NCI-H524 treated with DMSO at 0.1 percent for 48 hours (cell line): ENCODE results near the gene GPANK1.
A peak's percentile ranks its signal among the peaks of the same experiment; 100 is the strongest.

Experiments
- DNase-seq: peaks from one replicate; lab custom pipeline; 2025; lab: John Stamatoyannopoulos, UW

GPANK1 gene

GRCh38 chr6:31639449-31639861, 25.3 kb downstream of the GPANK1 start:
- no peak for DNase-seq

GRCh38 chr6:31639043-31639442, 25.8 kb downstream of the GPANK1 start:
- no peak for DNase-seq

- no peak for DNase-seq
Measured at GRCh38 chr6:31636698-31637596, 27.9 kb downstream of the GPANK1 start.

GRCh38 chr6:31634969-31635575, 29.7 kb downstream of the GPANK1 start:
- no peak for DNase-seq

GRCh38 chr6:31634131-31634530, 30.7 kb downstream of the GPANK1 start:
- DNase-seq = no peak

GRCh38 chr6:31633447-31633846, 31.4 kb downstream of the GPANK1 start:
- DNase-seq = no peak

DNA sequence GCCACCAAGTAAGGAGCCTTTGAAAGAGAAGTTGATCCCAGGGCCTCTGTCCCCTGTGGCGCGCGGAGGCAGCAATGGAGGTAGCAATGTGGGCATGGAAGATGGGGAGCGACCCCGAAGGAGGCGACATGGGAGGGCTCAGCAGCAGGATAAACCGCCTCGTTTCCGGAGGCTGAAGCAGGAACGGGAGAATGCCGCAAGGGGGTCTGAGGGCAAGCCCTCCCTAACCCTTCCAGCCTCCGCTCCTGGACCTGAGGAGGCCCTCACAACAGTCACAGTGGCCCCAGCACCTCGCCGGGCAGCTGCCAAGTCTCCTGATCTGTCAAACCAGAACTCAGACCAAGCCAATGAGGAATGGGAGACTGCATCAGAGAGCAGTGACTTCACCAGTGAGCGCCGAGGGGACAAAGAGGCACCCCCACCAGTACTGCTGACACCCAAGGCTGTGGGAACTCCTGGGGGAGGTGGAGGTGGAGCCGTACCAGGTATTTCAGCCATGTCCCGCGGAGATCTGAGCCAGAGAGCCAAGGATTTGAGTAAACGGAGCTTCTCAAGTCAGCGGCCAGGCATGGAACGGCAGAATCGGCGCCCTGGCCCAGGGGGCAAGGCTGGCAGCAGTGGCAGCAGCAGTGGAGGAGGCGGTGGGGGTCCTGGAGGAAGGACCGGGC, 32.4 kb downstream of the GPANK1 start:
- DNase-seq = no peak

DNA sequence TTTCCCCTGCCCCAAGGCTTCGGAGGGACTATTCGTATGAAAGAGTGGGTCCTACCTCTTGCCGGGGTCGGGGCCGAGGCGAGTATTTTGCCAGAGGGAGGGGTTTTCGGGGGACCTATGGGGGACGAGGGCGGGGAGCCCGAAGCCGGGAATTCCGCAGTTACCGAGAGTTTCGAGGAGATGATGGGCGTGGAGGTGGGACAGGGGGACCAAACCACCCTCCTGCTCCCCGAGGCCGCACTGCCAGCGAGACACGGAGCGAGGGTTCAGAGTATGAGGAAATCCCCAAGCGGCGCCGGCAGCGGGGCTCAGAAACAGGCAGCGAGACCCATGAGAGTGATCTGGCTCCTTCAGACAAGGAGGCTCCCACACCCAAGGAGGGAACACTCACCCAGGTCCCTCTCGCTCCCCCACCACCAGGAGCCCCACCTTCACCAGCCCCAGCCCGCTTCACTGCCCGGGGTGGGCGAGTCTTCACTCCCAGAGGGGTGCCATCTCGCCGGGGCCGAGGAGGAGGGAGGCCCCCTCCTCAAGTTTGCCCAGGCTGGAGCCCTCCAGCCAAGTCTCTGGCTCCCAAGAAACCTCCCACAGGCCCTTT, 33.0 kb downstream of the GPANK1 start:
- DNase-seq = no peak

GRCh38 chr6:31631209-31631608, 33.6 kb downstream of the GPANK1 start:
- DNase-seq = no peak

DNA sequence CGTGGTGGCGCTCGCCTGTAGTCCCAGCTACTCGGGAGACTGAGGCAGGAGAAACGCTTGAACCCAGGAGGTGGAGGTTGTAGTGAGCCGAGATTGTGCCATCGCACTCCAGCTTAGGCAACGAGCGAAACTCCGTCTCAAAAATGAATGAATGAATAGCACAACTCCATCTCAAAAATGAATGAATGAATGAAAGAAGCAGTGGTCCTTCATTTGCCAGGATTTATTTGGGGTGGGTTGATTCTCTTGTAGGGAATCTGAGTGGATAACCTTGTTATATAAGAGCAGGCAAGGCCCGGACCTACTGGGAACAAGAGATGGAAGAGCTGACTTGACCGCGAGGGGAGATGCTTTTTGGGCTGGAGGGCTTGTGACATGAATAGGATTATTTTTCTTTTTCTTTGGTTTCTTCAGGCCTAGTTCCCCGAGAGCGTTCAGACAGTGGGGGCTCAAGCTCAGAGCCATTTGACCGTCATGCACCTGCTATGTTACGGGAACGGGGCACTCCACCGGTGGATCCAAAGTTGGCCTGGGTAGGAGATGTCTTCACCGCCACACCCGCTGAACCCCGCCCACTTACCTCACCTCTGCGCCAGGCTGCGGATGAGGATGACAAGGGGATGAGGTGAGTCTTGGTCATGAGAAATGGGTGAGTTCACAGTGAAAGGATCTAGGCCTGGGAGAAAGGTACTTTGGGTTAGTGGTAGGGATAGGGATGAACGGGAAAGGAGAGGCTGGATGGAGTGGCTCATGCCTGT, 34.4 kb downstream of the GPANK1 start:
- DNase-seq = no peak

DNA sequence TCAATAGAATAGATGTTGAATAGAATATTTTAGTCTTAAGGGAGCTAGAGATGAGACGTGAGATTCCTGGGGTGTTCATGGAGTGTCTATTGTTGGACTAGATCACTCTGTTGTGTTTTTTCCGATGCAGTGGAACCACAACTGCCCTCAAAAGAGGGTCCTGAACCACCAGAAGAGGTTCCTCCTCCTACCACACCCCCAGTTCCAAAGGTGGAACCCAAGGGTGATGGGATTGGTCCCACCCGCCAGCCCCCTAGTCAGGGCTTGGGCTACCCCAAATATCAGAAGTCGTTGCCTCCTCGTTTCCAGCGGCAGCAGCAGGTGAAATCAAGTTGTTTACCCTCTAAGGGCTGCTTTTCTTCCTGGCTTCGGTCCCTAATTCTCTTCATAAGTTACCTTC, 35.8 kb downstream of the GPANK1 start:
- no peak for DNase-seq

GRCh38 chr6:31627690-31628287, 37.0 kb downstream of the GPANK1 start:
- DNase-seq = no peak

- DNase-seq = no peak
Measured at GRCh38 chr6:31626952-31627351, 37.8 kb downstream of the GPANK1 start.

GRCh38 chr6:31624070-31624469, 40.7 kb downstream of the GPANK1 start:
- DNase-seq = no peak

DNA sequence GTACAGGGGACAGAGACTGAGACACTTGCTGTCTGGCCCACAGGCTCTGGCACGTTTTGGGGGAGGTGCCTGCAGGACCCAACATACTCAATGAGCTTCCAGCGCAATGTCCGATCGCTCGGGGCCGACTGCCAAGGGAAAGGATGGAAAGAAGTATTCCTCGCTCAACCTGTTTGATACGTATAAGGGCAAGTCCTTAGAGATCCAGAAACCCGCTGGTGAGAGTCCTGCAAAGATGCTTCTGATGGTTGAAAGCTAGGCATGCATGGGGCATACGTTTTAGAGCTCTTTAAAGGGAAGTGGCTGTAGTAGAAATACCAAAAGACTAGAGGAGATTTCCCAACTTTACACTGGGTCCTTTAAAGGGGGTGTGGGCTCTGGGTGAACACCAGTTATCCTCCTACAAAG, 42.1 kb downstream of the GPANK1 start:
- DNase-seq = no peak

DNA sequence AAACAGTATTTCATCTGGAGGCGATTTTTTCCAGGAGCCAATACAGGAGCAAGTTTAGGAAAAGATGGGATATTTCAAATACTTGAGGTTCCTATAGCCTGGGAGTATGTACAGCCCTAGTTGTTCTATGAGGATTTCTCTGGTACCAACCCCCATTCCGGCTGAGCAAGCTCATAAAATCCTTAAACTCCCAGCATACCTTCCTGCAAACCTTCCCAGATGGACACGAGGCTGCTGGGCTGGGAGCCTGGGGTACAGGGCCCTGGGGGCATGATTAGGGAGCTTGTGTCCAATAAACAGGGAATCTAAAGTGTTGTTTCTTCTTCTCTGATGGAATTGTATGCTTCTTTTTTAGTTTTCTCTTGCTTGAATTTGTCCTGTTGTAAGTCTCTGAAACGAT, 42.8 kb downstream of the GPANK1 start:
- DNase-seq = no peak

DNA sequence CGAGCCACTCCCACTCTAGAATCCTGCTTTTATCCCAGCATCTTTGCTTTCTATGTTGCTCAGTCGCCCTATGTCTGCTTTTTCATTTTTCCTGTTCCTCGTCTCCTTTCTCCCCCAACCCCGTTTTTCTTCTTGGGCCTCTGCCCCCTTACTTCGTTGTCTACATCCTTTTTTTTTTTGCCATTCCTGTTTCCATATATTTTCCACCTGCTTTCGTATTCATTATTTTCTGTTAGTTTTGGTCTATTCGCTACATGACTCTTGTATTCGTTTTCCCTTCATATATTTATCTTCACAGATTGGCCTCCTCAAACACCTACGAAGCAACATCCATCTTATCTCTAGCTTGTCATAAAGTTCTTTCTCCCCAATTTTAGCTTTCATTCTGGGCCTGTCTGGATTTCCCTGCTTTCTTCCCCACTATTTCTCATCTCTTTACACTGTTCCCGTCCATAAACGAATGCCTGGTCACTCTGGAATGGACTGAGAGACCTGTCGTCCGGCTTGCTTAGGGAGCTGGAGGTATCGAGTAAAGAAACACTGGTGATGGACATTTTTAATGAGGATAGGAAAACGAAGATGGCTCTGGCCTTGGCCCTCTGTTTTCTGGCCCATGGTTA, 43.4 kb downstream of the GPANK1 start:
- no peak for DNase-seq

DNA sequence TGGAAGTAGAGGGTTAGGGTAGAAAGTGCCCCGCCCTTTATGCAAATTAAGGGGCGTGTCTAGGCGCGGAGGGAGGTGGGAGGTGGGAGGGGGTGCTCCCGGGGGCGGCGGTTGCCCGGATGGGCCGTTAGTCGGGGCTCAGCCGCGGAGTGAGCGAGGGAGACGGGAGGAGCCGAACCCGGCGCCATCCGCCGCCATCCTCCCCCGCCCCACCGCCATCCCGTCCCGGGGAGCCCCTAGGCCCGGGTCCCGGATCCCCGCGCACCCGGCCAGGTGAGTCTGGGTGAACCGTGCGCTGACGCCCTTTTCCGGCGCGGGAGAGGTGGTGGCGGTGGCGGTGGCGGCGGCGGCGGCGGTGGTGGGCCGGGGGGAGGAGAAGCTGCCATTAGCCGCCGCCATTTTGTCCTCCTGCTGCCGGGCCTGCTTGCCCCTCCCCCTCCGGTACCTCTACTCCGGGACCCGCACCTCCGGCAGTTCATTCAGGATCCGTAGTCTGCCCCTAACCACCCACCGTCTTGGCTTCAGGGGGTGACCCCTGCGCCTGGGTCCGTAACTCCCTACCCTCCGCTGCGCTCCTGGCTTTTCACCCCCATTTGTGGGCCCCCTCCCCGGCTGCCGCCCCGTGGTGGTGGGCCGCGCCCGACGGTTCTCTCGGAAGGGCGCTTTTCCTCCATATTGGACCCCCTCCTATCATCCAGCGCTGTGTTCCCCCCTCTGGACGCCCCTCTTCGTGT, 44.0 kb downstream of the GPANK1 start, which contains the start of gene PRRC2A:
PRRC2A (plus strand) TSS at position 130 of the 734 bp plus-strand sequence. CDS start 2,075 bp downstream, outside the sequence.
- DNase-seq = no peak

DNA sequence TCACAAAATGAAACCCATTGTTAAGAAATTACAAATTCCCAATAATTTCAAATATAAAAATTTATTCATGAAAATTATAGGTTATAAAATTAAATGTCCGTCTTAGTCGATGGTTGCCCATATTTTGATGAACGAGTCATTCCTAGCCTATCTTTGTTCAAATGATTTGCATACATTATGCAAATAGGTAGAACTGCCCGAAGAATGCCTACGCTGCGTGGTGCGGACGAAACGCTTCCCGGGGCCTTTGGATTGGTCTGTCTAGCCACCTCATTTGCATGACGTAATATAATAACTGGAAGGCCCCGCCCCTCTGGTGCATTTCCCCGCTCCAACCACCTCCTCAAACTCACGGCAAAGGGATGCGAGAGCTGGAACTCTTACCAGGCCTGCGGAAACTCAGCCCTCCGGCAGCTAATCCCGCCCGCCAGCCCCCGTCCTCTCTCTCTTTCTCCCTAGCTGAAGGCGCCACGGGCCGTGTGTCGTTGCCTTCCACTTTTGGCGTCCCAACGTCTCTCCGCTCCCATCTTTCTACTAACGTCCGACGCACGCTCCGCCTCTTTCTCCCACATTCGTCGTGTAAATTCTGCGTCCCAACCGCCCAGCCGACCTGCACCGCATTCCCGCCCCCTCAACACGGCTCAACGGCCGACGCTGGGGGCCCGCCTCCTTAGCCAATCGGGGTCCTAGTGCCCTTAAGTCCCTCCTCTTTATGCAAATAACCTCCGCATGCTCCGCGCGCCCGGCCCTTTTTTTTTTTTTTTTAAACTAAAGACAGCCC, 44.8 kb downstream of the GPANK1 start:
- DNase-seq = peak; percentile 94
